OCI-LY3 (cell line): ENCODE results near the gene TPPP2.

Source experiments
- CTCF ChIP-seq: fragments of 200-600, 300-600 bp; sonication (generic); IDR thresholded peaks from 2 replicates; pipeline ENCODE4 v1.5.1; 2014; ENCODE audit warnings: antibody characterized with exemption, low read length, low read depth
- EZH2phosphoT487 ChIP-seq: fragments of 200-600 bp; shearing (Covaris generic); IDR thresholded peaks from 2 replicates; pipeline ENCODE4 v1.6.1; 2018; ENCODE audit warnings: antibody characterized with exemption, mixed run types, low read depth

- TF ChIP-seq CTCF: no peak
- no peak for TF ChIP-seq EZH2phosphoT487
Measured at GRCh38 chr14:21019366-21019765, 10.7 kb upstream of the TPPP2 start.
